Tibial nerve (tissue), 4 donors: ENCODE measurements around the gene IVD. TPM values are rescaled to one million over a fixed set of nuclear protein-coding genes. Genes with fewer than 3 reads are reported as not detected.
A peak's percentile ranks its signal among the peaks of the same experiment; 100 is the strongest.

Experiments used
- DNase-seq, 2 donors: peaks; one replicate each; pipeline ENCODE4 v3.0.0-alpha.2; 2019; ENCODE audit warnings: low spot score in 2 of 2
- H3K27ac ChIP-seq, 4 donors: fragments of 200-600 bp; sonication (generic) in 3 of 4; one replicate each; pipeline ENCODE4 v1.5.1; 2017 to 2019; ENCODE audit warnings: mild to moderate bottlenecking in 1 of 4
- H3K27me3 ChIP-seq, 2 donors: fragments of 200-600 bp; sonication (generic) in 1 of 2; one replicate each; pipeline versions ENCODE4 v1.5.1 to v1.6.0; 2017 to 2019
- H3K36me3 ChIP-seq, 3 donors: fragments of 200-600 bp; sonication (generic); one replicate each; pipeline ENCODE4 v1.5.1; 2018 to 2019
- H3K4me1 ChIP-seq, 4 donors: fragments of 200-600 bp; sonication (generic) in 3 of 4; one replicate each; pipeline ENCODE4 v1.5.1; 2017 to 2019
- H3K4me3 ChIP-seq, 4 donors: fragments of 200-600 bp; sonication (generic) in 3 of 4; one replicate each; pipeline ENCODE4 v1.5.1; 2017 to 2019; ENCODE audit warnings: mild to moderate bottlenecking in 1 of 4, moderate library complexity in 1 of 4
- H3K9me3 ChIP-seq, 4 donors: fragments of 200-600 bp; sonication (generic) in 3 of 4; one replicate each; pipeline ENCODE4 v1.5.1; 2017 to 2019
- EP300 ChIP-seq, 2 donors: sonication (generic); formaldehyde crosslinking; IDR thresholded peaks; one replicate each; pipeline ENCODE4 v1.6.1; 2017; ENCODE audit warnings: antibody characterized with exemption in 2 of 2, mild to moderate bottlenecking in 1 of 2
- POLR2A ChIP-seq, 2 donors: fragments of 450-650 bp; IDR thresholded peaks; one replicate each; pipeline ENCODE4 v1.6.1; 2017; ENCODE audit warnings: antibody characterized with exemption in 2 of 2, mild to moderate bottlenecking in 2 of 2, moderate library complexity in 2 of 2
- WGBS, 2 donors: methylation state at CpG; one replicate each; pipeline ENCODE4 v1.1.5; 2018; 5-methylcytosine and 5-hydroxymethylcytosine counted together
- total RNA-seq, 4 donors: library from RNA; depleted of rRNA; stranded (reverse); fragments of >200 nt; gene quantifications; one replicate each; pipeline ENCODE4 v1.1.0, GENCODE V29; 2016
- TF ChIP-seq, protein P1 (sequence below), 5 experiments: fragments of 200-600 bp in 3 of 5; fragments of 450-650 bp in 2 of 5; sonication (generic) in 3 of 5; IDR thresholded peaks; one replicate each; pipeline ENCODE4 v1.5.1; 2016 to 2019; ENCODE audit warnings: antibody characterized with exemption in 5 of 5, mild to moderate bottlenecking in 3 of 5, moderate library complexity in 2 of 5

Gene IVD
- total RNA-seq, 4 donors from 2014 or later, result 62.8 to 88.6 (median 76.7) TPM

GRCh38 chr15:40365016-40365415 is 40.6 kb upstream of the IVD start:
- no peak for DNase-seq
- H3K4me3 ChIP-seq, result no peak overlapping the region
- no peak overlapping the region for H3K27ac ChIP-seq
- TF ChIP-seq, protein P1, sequence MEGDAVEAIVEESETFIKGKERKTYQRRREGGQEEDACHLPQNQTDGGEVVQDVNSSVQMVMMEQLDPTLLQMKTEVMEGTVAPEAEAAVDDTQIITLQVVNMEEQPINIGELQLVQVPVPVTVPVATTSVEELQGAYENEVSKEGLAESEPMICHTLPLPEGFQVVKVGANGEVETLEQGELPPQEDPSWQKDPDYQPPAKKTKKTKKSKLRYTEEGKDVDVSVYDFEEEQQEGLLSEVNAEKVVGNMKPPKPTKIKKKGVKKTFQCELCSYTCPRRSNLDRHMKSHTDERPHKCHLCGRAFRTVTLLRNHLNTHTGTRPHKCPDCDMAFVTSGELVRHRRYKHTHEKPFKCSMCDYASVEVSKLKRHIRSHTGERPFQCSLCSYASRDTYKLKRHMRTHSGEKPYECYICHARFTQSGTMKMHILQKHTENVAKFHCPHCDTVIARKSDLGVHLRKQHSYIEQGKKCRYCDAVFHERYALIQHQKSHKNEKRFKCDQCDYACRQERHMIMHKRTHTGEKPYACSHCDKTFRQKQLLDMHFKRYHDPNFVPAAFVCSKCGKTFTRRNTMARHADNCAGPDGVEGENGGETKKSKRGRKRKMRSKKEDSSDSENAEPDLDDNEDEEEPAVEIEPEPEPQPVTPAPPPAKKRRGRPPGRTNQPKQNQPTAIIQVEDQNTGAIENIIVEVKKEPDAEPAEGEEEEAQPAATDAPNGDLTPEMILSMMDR (IDR thresholded peaks at IDR 0.05), result no peak
- no peak for TF ChIP-seq POLR2A (IDR thresholded peaks at IDR 0.05)
- no peak for TF ChIP-seq EP300 (IDR thresholded peaks at IDR 0.05)
- H3K4me1 ChIP-seq, result peaks cover 0 to 14% (median 4%) of the 10 kb centered on the region in 4 donors
- 84 to 89% methylated on average over 5 of the region's 5 CpGs for WGBS, 2 donors
- H3K36me3 ChIP-seq, result no peaks in the 10 kb centered on the region
- H3K27me3 ChIP-seq, result no peaks in the 10 kb centered on the region
- no peaks in the 10 kb centered on the region for H3K9me3 ChIP-seq

DNA sequence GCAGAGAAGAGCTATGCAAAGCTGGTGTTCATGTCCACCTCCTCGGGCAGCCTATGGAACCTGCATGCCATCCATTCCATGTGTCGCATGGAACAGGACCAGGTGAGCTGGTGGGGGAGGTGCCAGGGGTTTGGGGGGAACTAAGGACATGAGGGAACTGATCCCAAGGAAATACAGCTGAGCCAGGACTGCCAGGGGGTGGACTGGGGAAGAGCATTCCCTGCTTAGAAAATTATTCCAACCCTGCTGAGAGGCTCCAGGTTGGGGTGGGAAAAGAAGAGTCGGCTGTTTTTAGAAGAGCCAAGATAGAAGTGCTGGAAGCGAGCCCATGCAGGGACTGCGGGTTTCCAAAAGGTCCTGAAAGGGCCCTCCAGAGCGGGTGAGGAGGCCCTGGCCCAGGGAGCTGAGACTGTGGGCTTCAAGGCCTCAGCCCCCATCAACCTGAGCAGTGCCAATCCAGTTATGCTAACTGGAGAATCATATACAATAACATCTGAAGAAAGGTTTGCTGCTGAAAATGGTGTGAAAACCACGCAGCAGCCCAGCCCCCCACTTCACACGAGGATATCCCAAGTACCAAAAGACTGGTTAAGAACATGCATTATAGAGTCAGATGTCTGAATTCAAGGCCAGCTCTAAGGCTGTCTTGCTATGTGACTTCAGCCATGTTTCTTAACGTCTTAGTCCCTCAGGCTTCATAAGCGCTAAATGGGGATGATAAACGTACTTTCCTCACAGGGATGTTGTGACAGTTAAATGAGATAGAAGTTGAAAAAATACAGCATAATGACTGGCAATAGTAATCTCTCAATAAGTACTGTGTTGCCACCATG is 39.8 kb upstream of the IVD start:
- WGBS, 2 donors, result 80 to 85% methylated on average over 11 of the region's 11 CpGs
- no peak for DNase-seq
- TF ChIP-seq POLR2A (IDR thresholded peaks at IDR 0.05), result no peak
- no peaks in the 10 kb centered on the region for H3K36me3 ChIP-seq
- no peaks in the 10 kb centered on the region for H3K27me3 ChIP-seq
- H3K4me3 ChIP-seq, result no peak overlapping the region
- H3K27ac ChIP-seq, result no peak overlapping the region
- peaks cover 0 to 14% (median 4%) of the 10 kb centered on the region in 4 donors for H3K4me1 ChIP-seq
- H3K9me3 ChIP-seq, result no peaks in the 10 kb centered on the region

- H3K36me3 ChIP-seq, result no peaks in the 10 kb centered on the region
- H3K4me3 ChIP-seq, result no peak overlapping the region
- no peaks in the 10 kb centered on the region for H3K27me3 ChIP-seq
- H3K27ac ChIP-seq, result no peak overlapping the region
- no peak for TF ChIP-seq EP300 (IDR thresholded peaks at IDR 0.05)
- TF ChIP-seq POLR2A (IDR thresholded peaks at IDR 0.05), result no peak
- peaks cover 0 to 14% (median 4%) of the 10 kb centered on the region in 4 donors for H3K4me1 ChIP-seq
- whole genome bisulfite sequencing, 2 donors, result 78 to 86% methylated on average over 13 to 14 of the region's 14 CpGs
- no peaks in the 10 kb centered on the region for H3K9me3 ChIP-seq
- no peak for DNase-seq
Measured at GRCh38 chr15:40366457-40367370, 38.9 kb upstream of the IVD start.

GRCh38 chr15:40367371-40367685 is 38.3 kb upstream of the IVD start:
- Histone ChIP-seq H3K4me1 (peaks cover 0 to 14% (median 4%) of the 10 kb centered on the region in 4 donors), H3K27ac (peak overlapping the region in 1 of 4 donors; percentile 35), H3K36me3 (no peaks in the 10 kb centered on the region), H3K27me3 (no peaks in the 10 kb centered on the region), H3K9me3 (no peaks in the 10 kb centered on the region), H3K4me3 (peak overlapping the region in 1 of 4 donors; percentile 41)
- TF ChIP-seq, protein P1 (IDR thresholded peaks at IDR 0.05), result no peak
- no peak for TF ChIP-seq POLR2A (IDR thresholded peaks at IDR 0.05)
- WGBS, 2 donors, result 79 to 89% methylated on average over 5 of the region's 5 CpGs
- no peak for DNase-seq

DNA sequence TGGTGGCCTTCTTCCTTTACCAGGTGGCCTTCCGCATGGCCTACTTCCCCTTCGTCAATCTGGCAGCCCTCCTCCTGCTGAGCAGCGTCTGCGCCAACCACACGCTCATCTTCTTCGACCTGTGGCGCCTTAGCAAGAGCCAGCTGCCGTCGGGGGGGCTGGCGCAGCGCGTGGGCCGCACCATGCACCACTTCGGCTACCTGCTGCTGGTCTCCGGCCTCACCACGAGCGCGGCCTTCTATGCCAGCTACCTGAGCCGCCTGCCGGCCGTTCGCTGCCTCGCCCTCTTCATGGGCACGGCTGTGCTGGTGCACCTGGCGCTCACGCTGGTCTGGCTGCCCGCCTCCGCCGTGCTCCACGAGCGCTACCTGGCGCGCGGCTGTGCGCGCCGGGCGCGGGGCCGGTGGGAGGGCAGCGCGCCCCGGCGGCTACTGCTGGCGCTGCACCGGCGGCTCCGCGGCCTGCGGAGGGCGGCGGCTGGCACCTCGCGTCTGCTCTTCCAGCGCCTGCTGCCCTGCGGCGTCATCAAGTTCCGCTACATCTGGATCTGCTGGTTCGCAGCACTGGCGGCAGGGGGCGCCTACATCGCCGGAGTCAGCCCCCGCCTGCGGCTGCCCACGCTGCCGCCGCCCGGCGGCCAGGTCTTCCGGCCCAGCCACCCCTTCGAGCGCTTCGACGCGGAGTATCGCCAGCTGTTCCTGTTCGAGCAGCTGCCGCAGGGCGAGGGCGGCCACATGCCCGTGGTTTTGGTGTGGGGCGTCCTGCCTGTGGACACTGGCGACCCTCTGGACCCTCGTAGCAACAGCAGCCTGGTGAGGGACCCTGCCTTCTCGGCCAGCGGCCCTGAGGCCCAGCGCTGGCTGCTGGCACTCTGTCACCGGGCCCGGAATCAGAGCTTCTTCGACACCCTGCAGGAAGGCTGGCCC is 37.6 kb upstream of the IVD start:
- no peaks in the 10 kb centered on the region for H3K9me3 ChIP-seq
- H3K27ac ChIP-seq, result peak overlapping the region in 2 of 4 donors; percentile 35 to 64
- H3K27me3 ChIP-seq, result no peaks in the 10 kb centered on the region
- H3K4me3 ChIP-seq, result peak overlapping the region in 3 of 4 donors; percentile 20 to 51 (median 41)
- 24 to 50% methylated on average over 17 to 49 of the region's 91 CpGs for WGBS, 2 donors
- no peaks in the 10 kb centered on the region for H3K36me3 ChIP-seq
- peak; percentile 52 to 64 for DNase-seq
- H3K4me1 ChIP-seq, result peaks cover 0 to 14% (median 4%) of the 10 kb centered on the region in 4 donors
- TF ChIP-seq, protein P1 (IDR thresholded peaks at IDR 0.05), result peak; percentile 80 to 98 (median 95)
- TF ChIP-seq EP300 (IDR thresholded peaks at IDR 0.05) (peak in 1 of 2 donors; percentile 51), POLR2A (IDR thresholded peaks at IDR 0.05) (no peak)
